AG09309 (cell line): ENCODE results near the gene BAIAP2L2.

ENCODE experiments used
- DNase-seq: peaks from one replicate; pipeline ENCODE4 v3.0.0-alpha.2; 2010; ENCODE audit warnings: low read depth
- H3K4me3 ChIP-seq: 2 replicates; pipeline ENCODE4 v1.5.1; 2011; ENCODE audit warnings: mild to moderate bottlenecking, low read depth, low read length, moderate library complexity; ENCODE audit not compliant: control insufficient read depth
- CTCF ChIP-seq: IDR thresholded peaks from 2 replicates; pipeline ENCODE4 v1.5.1; 2011; ENCODE audit warnings: mild to moderate bottlenecking, low read depth, low read length, inconsistent platforms; ENCODE audit not compliant: insufficient read depth, control insufficient read depth; ENCODE audit errors: missing control alignments

BAIAP2L2 gene

GRCh38 chr22:38129021-38129420 is 18.5 kb upstream of the BAIAP2L2 start:
- no peak for DNase-seq
- no peak for TF ChIP-seq CTCF
- H3K4me3 ChIP-seq: no peak overlapping the region

GRCh38 chr22:38127869-38128268 is 17.4 kb upstream of the BAIAP2L2 start:
- H3K4me3 ChIP-seq: no peak overlapping the region
- no peak for TF ChIP-seq CTCF
- no peak for DNase-seq

GRCh38 chr22:38126928-38127668 is 16.6 kb upstream of the BAIAP2L2 start:
- no peak for TF ChIP-seq CTCF
- H3K4me3 ChIP-seq: no peak overlapping the region
- no peak for DNase-seq

- no peak overlapping the region for H3K4me3 ChIP-seq
- no peak for TF ChIP-seq CTCF
These were observed 15.3 kb upstream of the BAIAP2L2 start for GRCh38 chr22:38125751-38126201.

GRCh38 chr22:38125038-38125610 is 14.6 kb upstream of the BAIAP2L2 start:
- no peak for DNase-seq
- H3K4me3 ChIP-seq: no peak overlapping the region
- no peak for TF ChIP-seq CTCF

More at GRCh38 chr22:38125751-38126201, 15.3 kb upstream of the BAIAP2L2 start:
- no peak for DNase-seq

GRCh38 chr22:38124236-38124974 is 13.9 kb upstream of the BAIAP2L2 start:
- H3K4me3 ChIP-seq: no peak overlapping the region
- DNase-seq: no peak
- no peak for TF ChIP-seq CTCF
